HCT116 (cell line): ENCODE results near the gene PLCB3. TPM values are rescaled to one million over a fixed set of nuclear protein-coding genes. Genes with fewer than 3 reads are reported as not detected.

ENCODE experiments used
- ATAC-seq: fragments of 200-7000 bp; cut with Tn5 transposase; 2 replicates; pipeline ENCODE4 v1.9.1; 2020; ENCODE audit warnings: mild to moderate bottlenecking, moderate library complexity
- BruUV-seq: library from RNA; stranded (reverse); fragments of 400-500 nt; replicated peaks from 2 replicates; lab custom pipeline; 2021; lab: Mats Ljungman, UMichigan
- CTCF ChIA-PET: fragments of 300-600 bp; sonication (Branson Sonifier 250); formaldehyde crosslinking; loops from one replicate; lab custom pipeline; 2021; ENCODE audit warnings: antibody characterized with exemption; lab: Charles Lee
- POLR2A ChIA-PET: fragments of 300-600, 350-600 bp; sonication (Branson Sonifier 250); formaldehyde crosslinking; loops from one replicate; lab custom pipeline; 2021; ENCODE audit warnings: antibody characterized with exemption; lab: Charles Lee
- RAD21 ChIA-PET, 2 experiments: fragments of 300-600 bp; sonication (Branson Sonifier 250); formaldehyde crosslinking; loops; one replicate each; lab custom pipeline; 2023; ENCODE audit warnings: low total read pairs in 2 of 2; ENCODE audit not compliant: uncharacterized antibody in 2 of 2, unreplicated experiment in 2 of 2, low non-redundant PET in 1 of 2; lab: Charles Lee
- DNase-seq: peaks from one replicate; pipeline ENCODE4 v3.0.0-alpha.2; 2010; ENCODE audit warnings: low read depth, low spot score
- H2AFZ ChIP-seq: fragments of 200-600 bp; shearing (Covaris generic), sonication (generic); 2 replicates; pipeline ENCODE4 v1.6.1; 2017; ENCODE audit warnings: low read depth, mixed run types, mixed read lengths, antibody characterized with exemption, low read length; ENCODE audit not compliant: poor library complexity, severe bottlenecking
- H3K27ac ChIP-seq: 2 replicates; pipeline ENCODE4 v1.5.1; 2012; ENCODE audit warnings: low read depth, low read length
- H3K27me3 ChIP-seq: fragments of 200-600 bp; sonication (generic); 2 replicates; pipeline ENCODE4 v1.6.1; 2016; ENCODE audit warnings: mixed run types, low read length, mixed read lengths; ENCODE audit not compliant: insufficient read depth
- H3K36me3 ChIP-seq, 2 experiments: fragments of 200-500 bp in 1 of 2; fragments of 200-600 bp in 1 of 2; sonication (Bioruptor generic) in 1 of 2; sonication (generic) in 1 of 2; 2 replicates each; pipeline versions ENCODE4 v1.5.1 to v1.6.1; 2014 to 2016; ENCODE audit warnings: low read length in 2 of 2, inconsistent platforms in 1 of 2, mixed read lengths in 1 of 2, mixed run types in 1 of 2; ENCODE audit not compliant: insufficient read depth in 2 of 2, control insufficient read depth in 1 of 2
- H3K4me1 ChIP-seq, 2 experiments: fragments of 200-600 bp in 1 of 2; sonication (generic) in 1 of 2; 2 replicates each; pipeline versions ENCODE4 v1.5.1 to v1.6.1; 2012 to 2017; ENCODE audit warnings: low read length in 2 of 2, inconsistent platforms in 1 of 2, mild to moderate bottlenecking in 1 of 2, mixed read lengths in 1 of 2, mixed run types in 1 of 2, moderate library complexity in 1 of 2; ENCODE audit not compliant: insufficient read depth in 2 of 2, control insufficient read depth in 1 of 2
- H3K4me2 ChIP-seq: fragments of 200-600 bp; sonication (generic); 2 replicates; pipeline ENCODE4 v1.6.1; 2017; ENCODE audit warnings: mixed run types, low read length, mixed read lengths
- H3K4me3 ChIP-seq, 2 experiments: fragments of 200-600 bp in 1 of 2; sonication (generic) in 1 of 2; replicated peaks in 1 of 2; 2 replicates each; pipeline ENCODE4 v1.5.1; 2011 to 2016; ENCODE audit warnings: low read length in 2 of 2, control low read depth in 1 of 2, low read depth in 1 of 2, mild to moderate bottlenecking in 1 of 2, mixed read lengths in 1 of 2, mixed run types in 1 of 2
- H3K79me2 ChIP-seq: fragments of 200-600 bp; sonication (generic); 2 replicates; pipeline ENCODE4 v1.6.1; 2017; ENCODE audit warnings: mild to moderate bottlenecking, mixed run types, low read length, moderate library complexity, mixed read lengths; ENCODE audit not compliant: insufficient read depth
- H3K9ac ChIP-seq: fragments of 200-600 bp; sonication (generic); 2 replicates; pipeline ENCODE4 v1.6.1; 2016; ENCODE audit warnings: low read length, mixed read lengths
- H3K9me2 ChIP-seq: fragments of 200-600 bp; sonication (generic), shearing (Covaris generic); 2 replicates; pipeline ENCODE4 v1.6.1; 2017; ENCODE audit warnings: mixed run types, mild to moderate bottlenecking, moderate library complexity; ENCODE audit not compliant: insufficient read depth
- H3K9me3 ChIP-seq, 2 experiments: fragments of 200-500 bp in 1 of 2; fragments of 200-600 bp in 1 of 2; sonication (Bioruptor generic) in 1 of 2; sonication (generic) in 1 of 2; 2 replicates each; pipeline ENCODE4 v1.6.1; 2014 to 2017; ENCODE audit warnings: low read length in 2 of 2, mixed read lengths in 2 of 2, inconsistent platforms in 1 of 2, low read depth in 1 of 2, mild to moderate bottlenecking in 1 of 2, mixed run types in 1 of 2, moderate library complexity in 1 of 2; ENCODE audit not compliant: control insufficient read depth in 1 of 2, insufficient read depth in 1 of 2
- H4K20me1 ChIP-seq: fragments of 200-600 bp; sonication (generic), shearing (Covaris generic); 2 replicates; pipeline ENCODE4 v1.6.1; 2017; ENCODE audit warnings: mixed run types, mild to moderate bottlenecking, moderate library complexity; ENCODE audit not compliant: insufficient read depth
- CBX3 ChIP-seq: IDR thresholded peaks from 2 replicates; pipeline ENCODE4 v1.6.1; 2012; ENCODE audit warnings: low read depth
- CEBPB ChIP-seq: IDR thresholded peaks from 2 replicates; pipeline ENCODE4 v1.6.1; 2012; ENCODE audit warnings: low read depth
- EGR1 ChIP-seq: IDR thresholded peaks from 2 replicates; pipeline ENCODE4 v1.6.1; 2012; ENCODE audit warnings: low read depth
- EZH2 ChIP-seq: fragments of 200-600 bp; sonication (generic); IDR thresholded peaks from 2 replicates; pipeline ENCODE4 v1.6.1; 2017; ENCODE audit warnings: antibody characterized with exemption, mixed run types
- EZH2phosphoT487 ChIP-seq: fragments of 200-600 bp; IDR thresholded peaks from 2 replicates; pipeline ENCODE4 v1.6.1; 2018; ENCODE audit warnings: antibody characterized with exemption, borderline replicate concordance
- POLR2A ChIP-seq: IDR thresholded peaks from 2 replicates; pipeline ENCODE4 v1.7.0; 2011; ENCODE audit warnings: borderline replicate concordance; ENCODE audit not compliant: insufficient read depth, insufficient read length; ENCODE audit errors: extremely low read depth
- POLR2AphosphoS5 ChIP-seq: IDR thresholded peaks from 2 replicates; pipeline ENCODE4 v1.6.1; 2011; ENCODE audit warnings: mild to moderate bottlenecking, low read depth, low read length, moderate library complexity
- RAD21 ChIP-seq: IDR thresholded peaks from 2 replicates; pipeline ENCODE4 v1.6.1; 2012; ENCODE audit warnings: low read depth, mild to moderate bottlenecking
- SIN3A ChIP-seq: IDR thresholded peaks from 2 replicates; pipeline ENCODE4 v1.6.1; 2012; ENCODE audit warnings: low read depth
- SRF ChIP-seq: IDR thresholded peaks from 2 replicates; pipeline ENCODE4 v1.6.1; 2012; ENCODE audit warnings: low read depth
- YY1 ChIP-seq: IDR thresholded peaks from 2 replicates; pipeline ENCODE4 v1.6.1; 2011; ENCODE audit warnings: low read length, low read depth, moderate library complexity, mild to moderate bottlenecking; ENCODE audit not compliant: insufficient replicate concordance; ENCODE audit errors: extremely low read depth
- ZFX ChIP-seq: fragments of 450-650 bp; IDR thresholded peaks from 2 replicates; pipeline ENCODE4 v1.6.1; 2017
- ZNF274 ChIP-seq: fragments of 200-500 bp; sonication (Bioruptor generic); IDR thresholded peaks from 2 replicates; pipeline ENCODE4 v1.6.1; 2014; ENCODE audit warnings: mild to moderate bottlenecking, low read depth, low read length, inconsistent platforms
- intact Hi-C: fragments of 100-400 bp; cut with micrococcal nuclease; formaldehyde crosslinking; loops from 2 replicates; pipeline ENCODE4 v1.10.0; 2022
- total RNA-seq: library from RNA; stranded (reverse); gene quantifications from one replicate; pipeline ENCODE4 v1.2.1, GENCODE V29; 2021; ENCODE audit not compliant: unreplicated experiment
- TF ChIP-seq, protein P1 (sequence below): IDR thresholded peaks from 2 replicates; pipeline ENCODE4 v1.6.1; 2012
- TF ChIP-seq, protein P2 (sequence below), 3 experiments: fragments of 200-600 bp in 1 of 3; sonication (generic) in 1 of 3; IDR thresholded peaks in 2 of 3; conservative IDR thresholded peaks in 1 of 3; 2 replicates each; pipeline ENCODE4 v1.5.1; 2012 to 2017; ENCODE audit warnings: low read depth in 2 of 3, low read length in 2 of 3, antibody characterized with exemption in 1 of 3, borderline replicate concordance in 1 of 3, control low read depth in 1 of 3, mild to moderate bottlenecking in 1 of 3, mixed read lengths in 1 of 3, mixed run types in 1 of 3, moderate library complexity in 1 of 3; ENCODE audit not compliant: insufficient read depth in 1 of 3
- TF ChIP-seq, protein P3 (sequence below): IDR thresholded peaks from 2 replicates; pipeline ENCODE4 v1.6.1; 2011; ENCODE audit warnings: mild to moderate bottlenecking, low read length, moderate library complexity; ENCODE audit not compliant: insufficient replicate concordance; ENCODE audit errors: extremely low read depth
- TF ChIP-seq, protein P4 (sequence below): IDR thresholded peaks from 2 replicates; pipeline ENCODE4 v1.6.1; 2012; ENCODE audit warnings: low read depth

PLCB3 gene
- total RNA-seq, 1 experiment from 2014 or later: 106 TPM

DNA sequence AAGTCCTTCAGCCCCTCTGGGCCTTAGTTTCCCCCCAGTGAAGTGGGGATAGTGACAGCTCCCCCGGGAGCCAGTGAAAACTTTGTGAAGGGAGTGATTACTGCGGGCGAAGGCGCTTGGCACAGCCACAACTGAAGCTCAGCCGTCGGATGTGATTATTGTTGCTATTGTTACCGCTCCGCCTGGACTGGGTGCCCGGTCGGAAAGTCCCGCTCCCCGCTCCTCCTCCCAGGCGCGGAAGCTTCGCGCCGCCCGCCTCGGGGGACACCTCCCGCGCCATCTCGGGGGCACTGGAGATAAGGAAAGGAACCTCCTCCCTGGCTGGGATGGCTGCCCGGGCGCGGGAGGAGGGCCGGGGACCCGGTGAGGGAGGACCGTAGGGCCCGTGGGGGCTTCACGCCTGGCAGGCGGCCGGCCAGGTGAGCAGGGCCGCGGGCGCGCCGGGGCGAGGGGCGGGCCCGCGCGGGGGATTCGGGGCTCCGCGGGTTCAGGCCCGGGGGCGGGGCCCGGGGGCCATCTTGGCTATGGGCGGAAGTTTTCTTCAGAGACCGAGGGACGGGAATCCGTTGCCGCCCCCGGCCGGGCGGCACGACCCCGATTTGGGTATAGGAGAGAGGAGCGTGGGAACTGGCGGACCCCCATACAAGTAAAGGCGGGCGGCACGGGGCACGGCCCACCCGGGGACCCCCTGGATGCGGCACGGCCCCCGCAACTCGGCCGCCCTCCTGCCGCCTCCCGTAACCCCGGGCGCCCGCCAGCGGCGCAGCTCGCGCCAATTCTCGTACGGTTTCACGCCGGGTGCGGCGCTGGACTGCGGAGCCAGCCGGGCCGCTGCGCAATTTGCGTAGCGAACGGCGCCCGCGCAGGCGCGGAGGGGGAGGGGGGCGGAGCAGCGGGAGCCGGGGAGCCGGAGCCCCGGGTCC, 33.9 kb downstream of the PLCB3 start, which contains the start of gene GPR137:
Gene GPR137 (plus strand): TSS at position 887 of the 923 bp plus-strand sequence. CDS start 677 bp downstream, outside the sequence.
- peak within 1 kb of the TSS; percentile 85 for H3K9ac ChIP-seq
- ChIA-PET POLR2A (interaction anchor here (1.2 to 1.7 kb wide), 2 partner anchors 15 to 16 kb away, joined by 3 to 5 read pairs; no protein-coding TSS in a partner anchor), RAD21 (interaction anchor here (0.7 to 0.8 kb wide), 2 partner anchors 14 to 79 kb away, joined by 3 to 5 read pairs; no protein-coding TSS in a partner anchor), CTCF (interaction anchor here (0.9 to 4.3 kb wide), 5 partner anchors 16 to 46 kb away, joined by 3 to 22 read pairs (median 4); partner anchors contain the start of genes ESRRA, PRDX5 and TRMT112)
- peaks cover 14 to 27% of the 10 kb centered on the region in 2 experiments for H3K4me1 ChIP-seq
- H3K4me2 ChIP-seq: peak within 1 kb of the TSS; percentile 96
- H2AFZ ChIP-seq: no peak within 1 kb of the TSS
- no peaks in the 10 kb centered on the region; a peak in 1 of 4 replicates for H3K36me3 ChIP-seq
- H3K27me3 ChIP-seq: no peaks in the 10 kb centered on the region
- H3K79me2 ChIP-seq: no peaks in the 10 kb centered on the region
- H4K20me1 ChIP-seq: no peaks in the 10 kb centered on the region
- no peaks in the 10 kb centered on the region for H3K9me3 ChIP-seq
- H3K4me3 ChIP-seq: peak within 1 kb of the TSS; percentile 77 to 80
- intact Hi-C loops: loop anchor here (1.0 kb wide), 1 partner anchor 43 kb away; no protein-coding TSS in a partner anchor
- no peaks in the 10 kb centered on the region for H3K9me2 ChIP-seq
- DNase-seq: no peak
- TSS peak; percentile 94 for BruUV-seq
- peak within 1 kb of the TSS; percentile 83 for H3K27ac ChIP-seq
- ATAC-seq: peak; percentile 59
- TF ChIP-seq, protein P1, sequence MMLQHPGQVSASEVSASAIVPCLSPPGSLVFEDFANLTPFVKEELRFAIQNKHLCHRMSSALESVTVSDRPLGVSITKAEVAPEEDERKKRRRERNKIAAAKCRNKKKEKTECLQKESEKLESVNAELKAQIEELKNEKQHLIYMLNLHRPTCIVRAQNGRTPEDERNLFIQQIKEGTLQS: no peak
- TF ChIP-seq, protein P2, sequence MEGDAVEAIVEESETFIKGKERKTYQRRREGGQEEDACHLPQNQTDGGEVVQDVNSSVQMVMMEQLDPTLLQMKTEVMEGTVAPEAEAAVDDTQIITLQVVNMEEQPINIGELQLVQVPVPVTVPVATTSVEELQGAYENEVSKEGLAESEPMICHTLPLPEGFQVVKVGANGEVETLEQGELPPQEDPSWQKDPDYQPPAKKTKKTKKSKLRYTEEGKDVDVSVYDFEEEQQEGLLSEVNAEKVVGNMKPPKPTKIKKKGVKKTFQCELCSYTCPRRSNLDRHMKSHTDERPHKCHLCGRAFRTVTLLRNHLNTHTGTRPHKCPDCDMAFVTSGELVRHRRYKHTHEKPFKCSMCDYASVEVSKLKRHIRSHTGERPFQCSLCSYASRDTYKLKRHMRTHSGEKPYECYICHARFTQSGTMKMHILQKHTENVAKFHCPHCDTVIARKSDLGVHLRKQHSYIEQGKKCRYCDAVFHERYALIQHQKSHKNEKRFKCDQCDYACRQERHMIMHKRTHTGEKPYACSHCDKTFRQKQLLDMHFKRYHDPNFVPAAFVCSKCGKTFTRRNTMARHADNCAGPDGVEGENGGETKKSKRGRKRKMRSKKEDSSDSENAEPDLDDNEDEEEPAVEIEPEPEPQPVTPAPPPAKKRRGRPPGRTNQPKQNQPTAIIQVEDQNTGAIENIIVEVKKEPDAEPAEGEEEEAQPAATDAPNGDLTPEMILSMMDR (IDR thresholded peaks at IDR 0.05 in 2 of 3, conservative IDR thresholded peaks at IDR 0.05 in 1 of 3; ENCODE audit: borderline replicate concordance in 1 of 3, insufficient read depth in 1 of 3, low read depth in 2 of 3, low read length in 2 of 3): no peak
- TF ChIP-seq RAD21 (no peak), YY1 (peak; percentile 95), SRF (no peak), CEBPB (no peak), CBX3 (no peak), ZFX (no peak), EZH2phosphoT487 (no peak), ZNF274 (no peak), POLR2AphosphoS5 (peak; percentile 76), EZH2 (no peak), EGR1 (peak; percentile 78), SIN3A (no peak; the same call in 1 of the 2 replicates), POLR2A (no peak)
- TF ChIP-seq, protein P3, sequence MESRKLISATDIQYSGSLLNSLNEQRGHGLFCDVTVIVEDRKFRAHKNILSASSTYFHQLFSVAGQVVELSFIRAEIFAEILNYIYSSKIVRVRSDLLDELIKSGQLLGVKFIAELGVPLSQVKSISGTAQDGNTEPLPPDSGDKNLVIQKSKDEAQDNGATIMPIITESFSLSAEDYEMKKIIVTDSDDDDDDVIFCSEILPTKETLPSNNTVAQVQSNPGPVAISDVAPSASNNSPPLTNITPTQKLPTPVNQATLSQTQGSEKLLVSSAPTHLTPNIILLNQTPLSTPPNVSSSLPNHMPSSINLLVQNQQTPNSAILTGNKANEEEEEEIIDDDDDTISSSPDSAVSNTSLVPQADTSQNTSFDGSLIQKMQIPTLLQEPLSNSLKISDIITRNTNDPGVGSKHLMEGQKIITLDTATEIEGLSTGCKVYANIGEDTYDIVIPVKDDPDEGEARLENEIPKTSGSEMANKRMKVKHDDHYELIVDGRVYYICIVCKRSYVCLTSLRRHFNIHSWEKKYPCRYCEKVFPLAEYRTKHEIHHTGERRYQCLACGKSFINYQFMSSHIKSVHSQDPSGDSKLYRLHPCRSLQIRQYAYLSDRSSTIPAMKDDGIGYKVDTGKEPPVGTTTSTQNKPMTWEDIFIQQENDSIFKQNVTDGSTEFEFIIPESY: no peak
- TF ChIP-seq, protein P4, sequence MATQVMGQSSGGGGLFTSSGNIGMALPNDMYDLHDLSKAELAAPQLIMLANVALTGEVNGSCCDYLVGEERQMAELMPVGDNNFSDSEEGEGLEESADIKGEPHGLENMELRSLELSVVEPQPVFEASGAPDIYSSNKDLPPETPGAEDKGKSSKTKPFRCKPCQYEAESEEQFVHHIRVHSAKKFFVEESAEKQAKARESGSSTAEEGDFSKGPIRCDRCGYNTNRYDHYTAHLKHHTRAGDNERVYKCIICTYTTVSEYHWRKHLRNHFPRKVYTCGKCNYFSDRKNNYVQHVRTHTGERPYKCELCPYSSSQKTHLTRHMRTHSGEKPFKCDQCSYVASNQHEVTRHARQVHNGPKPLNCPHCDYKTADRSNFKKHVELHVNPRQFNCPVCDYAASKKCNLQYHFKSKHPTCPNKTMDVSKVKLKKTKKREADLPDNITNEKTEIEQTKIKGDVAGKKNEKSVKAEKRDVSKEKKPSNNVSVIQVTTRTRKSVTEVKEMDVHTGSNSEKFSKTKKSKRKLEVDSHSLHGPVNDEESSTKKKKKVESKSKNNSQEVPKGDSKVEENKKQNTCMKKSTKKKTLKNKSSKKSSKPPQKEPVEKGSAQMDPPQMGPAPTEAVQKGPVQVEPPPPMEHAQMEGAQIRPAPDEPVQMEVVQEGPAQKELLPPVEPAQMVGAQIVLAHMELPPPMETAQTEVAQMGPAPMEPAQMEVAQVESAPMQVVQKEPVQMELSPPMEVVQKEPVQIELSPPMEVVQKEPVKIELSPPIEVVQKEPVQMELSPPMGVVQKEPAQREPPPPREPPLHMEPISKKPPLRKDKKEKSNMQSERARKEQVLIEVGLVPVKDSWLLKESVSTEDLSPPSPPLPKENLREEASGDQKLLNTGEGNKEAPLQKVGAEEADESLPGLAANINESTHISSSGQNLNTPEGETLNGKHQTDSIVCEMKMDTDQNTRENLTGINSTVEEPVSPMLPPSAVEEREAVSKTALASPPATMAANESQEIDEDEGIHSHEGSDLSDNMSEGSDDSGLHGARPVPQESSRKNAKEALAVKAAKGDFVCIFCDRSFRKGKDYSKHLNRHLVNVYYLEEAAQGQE: no peak
